Frontal cortex (tissue), 4 donors: ENCODE data around the gene RRAS. TPM values are rescaled to one million over a fixed set of nuclear protein-coding genes. Genes with fewer than 3 reads are reported as not detected.
A peak's percentile ranks its signal among the peaks of the same experiment; 100 is the strongest.

Experiments used
- DNase-seq, 2 donors: peaks; one replicate each; pipeline ENCODE4 v3.0.0; 2012; ENCODE audit warnings: low spot score in 2 of 2
- FAIRE-seq: peaks from 2 replicates; lab custom pipeline; 2012; peaks lifted over from hg19 to GRCh38; lab: Jason Lieb, UNC
- total RNA-seq: library from RNA; depleted of rRNA; stranded (reverse); fragments of >200 nt; gene quantifications from one replicate; pipeline ENCODE4 v1.2.3, GENCODE V29; 2014
- donor health status: control.
- donor health status: control.
- donor health status: control.

RRAS gene
- total RNA-seq, 1 donor from 2014 or later, result 0.82 TPM

- DNase-seq, result peak in 1 of 2 donors; percentile 63
- FAIRE-seq, result no peak
Measured at GRCh38 chr19:49677901-49678674, 38.1 kb upstream of the RRAS start.

- peak in 1 of 2 donors; percentile 62 for DNase-seq
- FAIRE-seq, result no peak
Measured at GRCh38 chr19:49677231-49677900, 37.4 kb upstream of the RRAS start, which contains the start of gene PRMT1. Gene PRMT1 (plus strand): TSS chr19:49677271. CDS start chr19:49677281, 10 bp downstream.

- peak; percentile 96 to 98 for DNase-seq
- FAIRE-seq, result peak; percentile 99
Measured at GRCh38 chr19:49676784-49677230, 36.9 kb upstream of the RRAS start.

GRCh38 chr19:49676136-49676783 is 36.3 kb upstream of the RRAS start:
- FAIRE-seq, result no peak
- peak; percentile 79 to 81 for DNase-seq

GRCh38 chr19:49672131-49672919 is 32.4 kb upstream of the RRAS start:
- no peak for FAIRE-seq
- DNase-seq, result peak; percentile 81 to 91

GRCh38 chr19:49669516-49669915 is 29.6 kb upstream of the RRAS start:
- no peak for DNase-seq
- FAIRE-seq, result no peak

- no peak for FAIRE-seq
- no peak for DNase-seq
Measured at GRCh38 chr19:49667473-49667872, 27.5 kb upstream of the RRAS start.

GRCh38 chr19:49666120-49666444 is 26.1 kb upstream of the RRAS start:
- FAIRE-seq (no peak), DNase-seq (no peak)

GRCh38 chr19:49665351-49666119 is 25.6 kb upstream of the RRAS start, which contains the start of the genes BCL2L12 and IRF3:
Gene BCL2L12 (plus strand): TSS chr19:49665933. CDS start chr19:49666693, 760 bp downstream.
Gene IRF3 (minus strand): TSS chr19:49665857. CDS start chr19:49664838, 1,019 bp downstream.
- DNase-seq (peak; percentile 99), FAIRE-seq (no peak)

- no peak for DNase-seq
- FAIRE-seq, result no peak
Measured at GRCh38 chr19:49665036-49665350, 25.1 kb upstream of the RRAS start.

- DNase-seq (peak; percentile 91 to 96), FAIRE-seq (no peak)
Measured at GRCh38 chr19:49664171-49665035, 24.5 kb upstream of the RRAS start.

GRCh38 chr19:49663224-49663623 is 23.3 kb upstream of the RRAS start:
- DNase-seq (no peak), FAIRE-seq (no peak)

- DNase-seq (no peak), FAIRE-seq (no peak)
Measured at GRCh38 chr19:49662011-49662410, 22.1 kb upstream of the RRAS start.

- FAIRE-seq, result no peak
- no peak for DNase-seq
Measured at GRCh38 chr19:49660338-49660961, 20.5 kb upstream of the RRAS start.

- FAIRE-seq (no peak), DNase-seq (no peak)
Measured at GRCh38 chr19:49658566-49659442, 18.9 kb upstream of the RRAS start.

GRCh38 chr19:49658139-49658517 is 18.2 kb upstream of the RRAS start:
- no peak for FAIRE-seq
- no peak for DNase-seq
